WTC11 (cell line): Measurements from ENCODE around the gene ADD1.

ENCODE experiments used
- CTCF ChIP-seq: fragments of 200-600 bp; IDR thresholded peaks from 2 replicates; pipeline ENCODE4 v1.8.0; 2022; ENCODE audit warnings: antibody characterized with exemption
- E2F5 ChIP-seq: sonication (generic); formaldehyde crosslinking; IDR thresholded peaks from 2 replicates; pipeline ENCODE4 v1.8.1; 2022; ENCODE audit warnings: mild to moderate bottlenecking, moderate library complexity, missing genetic modification reagents
- FOXJ3 ChIP-seq: sonication (generic); formaldehyde crosslinking; IDR thresholded peaks from 2 replicates; pipeline ENCODE4 v1.9.0; 2021; ENCODE audit warnings: missing genetic modification reagents, mild to moderate bottlenecking, borderline replicate concordance
- IRF1 ChIP-seq: sonication (generic); formaldehyde crosslinking; IDR thresholded peaks from 2 replicates; pipeline ENCODE4 v1.8.0; 2023; ENCODE audit warnings: missing genetic modification reagents
- KAT7 ChIP-seq: sonication (generic); formaldehyde crosslinking; IDR thresholded peaks from 2 replicates; pipeline ENCODE4 v1.8.1; 2023; ENCODE audit warnings: missing genetic modification reagents, mild to moderate bottlenecking, borderline replicate concordance
- NR3C1 ChIP-seq: sonication (generic); formaldehyde crosslinking; conservative IDR thresholded peaks from 2 replicates; pipeline ENCODE4 v1.8.1; 2023; ENCODE audit warnings: low read depth, mild to moderate bottlenecking, missing genetic modification reagents
- SMAD3 ChIP-seq: sonication (generic); formaldehyde crosslinking; IDR thresholded peaks from 2 replicates; pipeline ENCODE4 v1.8.0; 2022; ENCODE audit warnings: missing genetic modification reagents, mild to moderate bottlenecking, borderline replicate concordance
- SP1 ChIP-seq: sonication (generic); formaldehyde crosslinking; conservative IDR thresholded peaks from 2 replicates; pipeline ENCODE4 v1.8.1; 2022; ENCODE audit warnings: missing genetic modification reagents
- TEAD4 ChIP-seq: sonication (generic); formaldehyde crosslinking; IDR thresholded peaks from 2 replicates; pipeline ENCODE4 v1.8.0; 2022; ENCODE audit warnings: mild to moderate bottlenecking, missing genetic modification reagents
- ZNF121 ChIP-seq: sonication (generic); formaldehyde crosslinking; IDR thresholded peaks from 2 replicates; pipeline ENCODE4 v1.8.0; 2023; ENCODE audit warnings: missing genetic modification reagents
- ZNF317 ChIP-seq: sonication (generic); formaldehyde crosslinking; IDR thresholded peaks from 2 replicates; pipeline ENCODE4 v1.8.1; 2023; ENCODE audit warnings: low read depth, mild to moderate bottlenecking, moderate library complexity, missing genetic modification reagents, borderline replicate concordance
- TF ChIP-seq, protein P1 (sequence below): sonication (generic); formaldehyde crosslinking; IDR thresholded peaks from 2 replicates; pipeline ENCODE4 v1.8.0; 2022; ENCODE audit warnings: mild to moderate bottlenecking, missing genetic modification reagents
- TF ChIP-seq, protein P2 (sequence below): sonication (generic); formaldehyde crosslinking; IDR thresholded peaks from 2 replicates; pipeline ENCODE4 v1.8.1; 2023; ENCODE audit warnings: mild to moderate bottlenecking, missing genetic modification reagents, moderate library complexity

GRCh38 chr4:2820216-2820982 is 23.2 kb upstream of the ADD1 start:
- TF ChIP-seq, protein P1, sequence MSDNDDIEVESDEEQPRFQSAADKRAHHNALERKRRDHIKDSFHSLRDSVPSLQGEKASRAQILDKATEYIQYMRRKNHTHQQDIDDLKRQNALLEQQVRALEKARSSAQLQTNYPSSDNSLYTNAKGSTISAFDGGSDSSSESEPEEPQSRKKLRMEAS, result no peak
- TF ChIP-seq TEAD4, result no peak
- TF ChIP-seq, protein P2, sequence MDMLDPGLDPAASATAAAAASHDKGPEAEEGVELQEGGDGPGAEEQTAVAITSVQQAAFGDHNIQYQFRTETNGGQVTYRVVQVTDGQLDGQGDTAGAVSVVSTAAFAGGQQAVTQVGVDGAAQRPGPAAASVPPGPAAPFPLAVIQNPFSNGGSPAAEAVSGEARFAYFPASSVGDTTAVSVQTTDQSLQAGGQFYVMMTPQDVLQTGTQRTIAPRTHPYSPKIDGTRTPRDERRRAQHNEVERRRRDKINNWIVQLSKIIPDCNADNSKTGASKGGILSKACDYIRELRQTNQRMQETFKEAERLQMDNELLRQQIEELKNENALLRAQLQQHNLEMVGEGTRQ (CRISPR knock-in tag), result no peak
- no peak for TF ChIP-seq CTCF
- TF ChIP-seq E2F5 (CRISPR knock-in tag), result no peak
- no peak for TF ChIP-seq IRF1 (CRISPR knock-in tag)
- no peak for TF ChIP-seq ZNF121 (CRISPR knock-in tag)
- TF ChIP-seq ZNF317 (CRISPR knock-in tag), result no peak
- TF ChIP-seq FOXJ3 (CRISPR knock-in tag), result no peak
- no peak for TF ChIP-seq KAT7 (CRISPR knock-in tag)
- no peak for TF ChIP-seq SMAD3 (CRISPR knock-in tag)
- TF ChIP-seq SP1 (CRISPR knock-in tag), result no peak
- no peak for TF ChIP-seq NR3C1 (CRISPR knock-in tag)
